Upper lobe of left lung (tissue), 4 donors: ENCODE results near the gene ACVR2A.

Experiments
- CTCF ChIP-seq, 6 experiments: fragments of 450-650 bp in 4 of 6; fragments of 200-600 bp in 2 of 6; sonication (generic) in 2 of 6; IDR thresholded peaks; one replicate each; pipeline ENCODE4 v1.5.1; 2016 to 2019; ENCODE audit warnings: antibody characterized with exemption in 6 of 6
- POLR2A ChIP-seq, 4 donors: fragments of 450-650 bp; IDR thresholded peaks; one replicate each; pipeline ENCODE4 v1.5.1; 2016 to 2017; ENCODE audit warnings: antibody characterized with exemption in 4 of 4, mild to moderate bottlenecking in 2 of 4

- TF ChIP-seq POLR2A (IDR thresholded peaks at IDR 0.05) (no peak), CTCF (IDR thresholded peaks at IDR 0.05) (no peak)
These were observed 123.7 kb downstream of the ACVR2A start for GRCh38 chr2:147968571-147968970.
